GM23248 (cell line): ENCODE data around the gene MEGF6.

Source experiments
- EZH2 ChIP-seq: fragments of 200-600 bp; sonication (generic); IDR thresholded peaks from 2 replicates; pipeline ENCODE4 v1.6.1; 2018; ENCODE audit warnings: antibody characterized with exemption, mild to moderate bottlenecking; ENCODE audit not compliant: insufficient read depth, poor library complexity, severe bottlenecking
- EZH2phosphoT487 ChIP-seq: fragments of 200-600 bp; sonication (generic); IDR thresholded peaks from 2 replicates; pipeline ENCODE4 v1.6.1; 2018; ENCODE audit warnings: antibody characterized with exemption, moderate library complexity, mild to moderate bottlenecking, low read depth; ENCODE audit not compliant: insufficient read depth

DNA sequence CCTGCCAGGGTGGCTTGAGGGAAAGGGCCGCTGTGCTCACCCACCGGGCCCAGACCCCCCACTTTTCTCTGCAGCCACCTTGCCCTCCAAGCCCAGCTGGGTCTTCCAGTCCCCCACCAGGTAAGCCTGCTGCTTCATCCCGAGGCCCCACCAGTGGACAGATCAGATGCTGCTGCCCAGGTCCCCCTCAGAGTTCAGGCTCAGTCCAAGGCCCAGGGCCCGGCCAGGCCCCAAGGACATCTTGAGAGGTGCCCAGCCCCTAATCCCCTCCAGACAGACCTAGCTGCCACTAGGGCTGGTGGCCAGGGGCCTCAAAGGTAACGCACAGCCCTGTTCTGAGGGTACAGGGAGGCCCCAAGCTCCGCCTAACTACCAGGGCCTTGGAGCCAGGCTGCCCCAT, 58.6 kb downstream of the MEGF6 start:
- TF ChIP-seq EZH2 (no peak), EZH2phosphoT487 (no peak)
